Stimulated activated CD4-positive, alpha-beta T cell treated with anti-CD3 and anti-CD28 coated beads, Interleukin-15, amount 100 ng/mL, for 48 hours (primary cell): Measurements from ENCODE around the gene MMADHC.
"Not testable (repeated sequence)": the region's sequence is repeated elsewhere in the genome, so short reads cannot be mapped to it uniquely, and the experiment has no call there.

Source experiments
- DNase-seq, 2 donors: peaks; one replicate each; pipeline ENCODE4 v3.0.0-alpha.2; 2020; ENCODE audit warnings: low read depth in 2 of 2

Gene MMADHC

GRCh38 chr2:149595056-149595963 is 7.7 kb upstream of the MMADHC start:
- DNase-seq: no peak

- no peak for DNase-seq
Measured at GRCh38 chr2:149594411-149594810, 6.8 kb upstream of the MMADHC start.

- no peak for DNase-seq
Measured at GRCh38 chr2:149587950-149588487, 444 bp upstream of the MMADHC start.

GRCh38 chr2:149586898-149587219 is 716 bp downstream of the MMADHC start:
- DNase-seq: no peak

- DNase-seq: no peak
Measured at GRCh38 chr2:149586063-149586462, 1.5 kb downstream of the MMADHC start.

GRCh38 chr2:149585166-149585885 is 2.2 kb downstream of the MMADHC start:
- no peak for DNase-seq

GRCh38 chr2:149579972-149580882 is 7.3 kb downstream of the MMADHC start:
- DNase-seq: no peak

- DNase-seq: no peak
Measured at GRCh38 chr2:149577269-149577668, 10.3 kb downstream of the MMADHC start.

- DNase-seq: no peak
Measured at GRCh38 chr2:149575752-149576151, 11.8 kb downstream of the MMADHC start.

GRCh38 chr2:149575277-149575676 is 12.3 kb downstream of the MMADHC start:
- DNase-seq: no peak

- DNase-seq: no peak
Measured at GRCh38 chr2:149573760-149574159, 13.8 kb downstream of the MMADHC start.

GRCh38 chr2:149572102-149572953 is 15.2 kb downstream of the MMADHC start:
- no peak for DNase-seq

GRCh38 chr2:149568138-149568537 is 19.4 kb downstream of the MMADHC start:
- no peak for DNase-seq

GRCh38 chr2:149566652-149567051 is 20.9 kb downstream of the MMADHC start:
- no peak for DNase-seq

- not testable (repeated sequence) for DNase-seq
Measured at GRCh38 chr2:149565625-149566024, 21.9 kb downstream of the MMADHC start.

- no peak for DNase-seq
Measured at GRCh38 chr2:149564983-149565382, 22.6 kb downstream of the MMADHC start.

- no peak for DNase-seq
Measured at GRCh38 chr2:149564097-149564496, 23.5 kb downstream of the MMADHC start.

- no peak for DNase-seq
Measured at GRCh38 chr2:149562324-149562723, 25.3 kb downstream of the MMADHC start.

- no peak for DNase-seq
Measured at GRCh38 chr2:149561309-149561926, 26.2 kb downstream of the MMADHC start.

- DNase-seq: no peak
Measured at GRCh38 chr2:149559341-149560068, 28.1 kb downstream of the MMADHC start.
